HG03135 (cell line): ENCODE measurements around the gene N4BP2.

Source experiments
- ATAC-seq: cut with Tn5 transposase; IDR thresholded peaks from one replicate; pipeline ENCODE4 v1.9.1; 2021; ENCODE audit warnings: mild to moderate bottlenecking, moderate library complexity; ENCODE audit not compliant: unreplicated experiment

Gene N4BP2

GRCh38 chr4:40149960-40150385, 93.3 kb downstream of the N4BP2 start:
- no peak for ATAC-seq

DNA sequence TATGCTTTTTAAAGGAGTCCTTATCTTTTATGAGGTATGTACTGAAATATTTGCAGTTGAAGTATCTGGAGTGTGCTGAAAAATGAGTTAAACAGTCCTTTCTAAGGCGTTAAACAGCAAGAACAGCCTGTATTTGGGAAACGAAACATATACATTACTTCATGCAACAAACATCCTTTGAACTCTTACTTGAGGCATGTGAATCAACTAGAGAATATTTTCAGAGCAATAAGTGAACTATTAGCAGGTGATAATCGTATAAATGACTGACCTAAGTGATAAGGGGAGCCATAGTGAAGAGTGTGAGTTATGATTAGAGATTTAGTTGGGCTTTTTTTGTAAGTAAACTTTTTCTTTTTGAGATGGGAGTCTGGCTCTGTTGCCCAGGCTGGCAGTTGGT, 94.3 kb downstream of the N4BP2 start:
- no peak for ATAC-seq

- no peak for ATAC-seq
Observed at GRCh38 chr4:40152637-40153036, 96.0 kb downstream of the N4BP2 start.

- ATAC-seq, result no peak
Observed at GRCh38 chr4:40157436-40157835, 100.8 kb downstream of the N4BP2 start.

DNA sequence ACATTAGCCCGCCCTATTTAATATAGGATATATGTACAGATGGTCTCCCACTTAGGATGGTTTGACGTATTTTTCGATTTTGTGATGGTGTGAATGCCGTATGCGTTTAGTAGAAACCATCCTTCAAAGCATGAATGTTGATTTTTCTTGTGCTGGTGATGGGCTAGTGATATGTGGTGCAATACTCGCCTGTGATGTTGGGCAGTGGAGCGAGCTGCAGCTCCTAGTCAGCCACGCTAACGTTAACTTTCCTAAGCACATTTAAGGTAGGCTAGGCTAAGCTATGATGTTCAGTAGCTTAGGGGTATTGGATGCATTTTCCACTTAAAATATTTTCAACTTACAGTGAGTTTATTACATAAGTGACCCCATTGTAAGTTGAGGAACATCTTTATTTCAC, 103.6 kb downstream of the N4BP2 start:
- no peak for ATAC-seq

- no peak for ATAC-seq
Observed at GRCh38 chr4:40164459-40164858, 107.8 kb downstream of the N4BP2 start.

DNA sequence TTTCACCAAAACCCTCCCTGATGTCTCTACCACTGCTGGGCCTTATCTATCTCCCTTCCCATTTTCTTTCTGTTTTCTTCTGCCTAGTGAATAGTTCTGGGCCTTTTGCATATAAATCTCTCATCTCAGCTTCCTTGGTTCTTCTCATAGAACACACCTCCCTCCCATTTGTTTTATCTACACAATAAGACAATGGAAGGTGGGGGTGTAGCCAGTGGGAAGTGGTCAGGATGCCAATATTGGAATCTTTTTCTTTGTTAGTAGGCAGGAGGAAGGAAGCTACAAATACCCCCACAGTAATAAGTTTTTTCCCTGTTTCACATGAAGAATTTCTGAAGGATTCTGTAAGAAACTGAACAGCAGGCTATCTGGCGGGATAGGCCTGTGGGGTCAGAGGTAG, 109.3 kb downstream of the N4BP2 start:
- ATAC-seq, result no peak

GRCh38 chr4:40168070-40168469, 111.4 kb downstream of the N4BP2 start:
- ATAC-seq, result no peak

- ATAC-seq, result peak; percentile 57
Observed at GRCh38 chr4:40170588-40170987, 113.9 kb downstream of the N4BP2 start.

DNA sequence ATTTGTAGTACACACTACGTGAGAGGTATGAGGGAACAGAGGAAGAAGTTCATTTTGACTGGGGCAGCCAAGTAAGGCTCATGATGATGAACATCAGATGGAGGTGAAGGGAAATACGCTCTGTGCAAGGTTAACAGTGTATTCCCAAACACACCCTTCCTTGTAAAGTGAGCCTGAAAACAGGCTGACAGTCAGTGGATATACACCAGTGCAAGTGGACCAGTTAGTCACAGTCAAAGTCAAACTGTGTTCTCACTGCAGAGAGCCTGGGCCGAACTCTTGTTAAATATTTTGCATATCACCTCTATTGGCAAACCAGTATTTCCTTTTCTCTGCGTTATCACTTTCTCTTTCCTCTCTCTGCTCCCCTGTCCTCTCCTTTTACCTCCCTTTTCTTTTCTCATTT, 116.8 kb downstream of the N4BP2 start:
- peak; percentile 75 for ATAC-seq

- no peak for ATAC-seq
Observed at GRCh38 chr4:40176602-40177001, 120.0 kb downstream of the N4BP2 start.

DNA sequence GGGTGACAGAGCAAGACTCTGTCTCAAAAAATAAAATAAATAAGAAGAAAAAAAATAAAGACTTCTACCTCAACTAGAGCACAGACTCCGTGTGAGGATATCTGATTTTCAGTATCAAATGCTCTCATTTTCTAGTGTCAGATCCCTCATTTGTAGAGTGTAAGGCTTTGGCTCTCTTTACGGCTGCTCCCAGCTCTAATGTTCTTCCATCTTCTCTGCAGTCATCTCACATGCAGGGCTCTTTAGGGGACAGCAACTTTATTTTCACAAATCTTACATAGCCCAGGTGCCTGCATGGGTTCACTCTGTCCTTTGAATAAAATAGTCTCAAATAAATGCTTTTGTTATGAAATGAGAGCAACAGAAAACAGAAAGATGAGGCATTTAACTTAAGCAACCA, 120.9 kb downstream of the N4BP2 start:
- ATAC-seq, result no peak

DNA sequence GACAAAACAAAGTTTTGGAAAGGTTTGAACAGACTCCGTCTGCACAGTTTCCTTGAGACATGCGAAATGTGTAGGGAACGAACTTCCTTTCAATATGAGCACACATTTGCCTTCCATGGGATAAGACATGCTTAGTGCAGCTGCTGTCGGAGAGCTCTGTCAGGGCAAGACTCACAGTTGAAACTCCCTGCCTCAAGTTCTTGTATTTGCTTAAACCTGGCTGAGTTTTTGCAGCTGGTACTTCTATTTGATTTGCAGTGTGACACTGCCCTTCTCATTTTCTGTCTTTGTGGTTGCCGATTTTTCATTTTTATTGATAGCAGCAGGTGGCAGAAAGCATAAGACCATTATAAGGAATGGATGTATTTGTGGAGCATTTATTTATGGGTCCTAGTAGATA, 122.0 kb downstream of the N4BP2 start:
- ATAC-seq, result no peak

- ATAC-seq, result no peak
Observed at GRCh38 chr4:40179360-40179759, 122.7 kb downstream of the N4BP2 start.

- ATAC-seq, result no peak
Observed at GRCh38 chr4:40180356-40180755, 123.7 kb downstream of the N4BP2 start.

- ATAC-seq, result no peak
Observed at GRCh38 chr4:40182001-40182400, 125.4 kb downstream of the N4BP2 start.

DNA sequence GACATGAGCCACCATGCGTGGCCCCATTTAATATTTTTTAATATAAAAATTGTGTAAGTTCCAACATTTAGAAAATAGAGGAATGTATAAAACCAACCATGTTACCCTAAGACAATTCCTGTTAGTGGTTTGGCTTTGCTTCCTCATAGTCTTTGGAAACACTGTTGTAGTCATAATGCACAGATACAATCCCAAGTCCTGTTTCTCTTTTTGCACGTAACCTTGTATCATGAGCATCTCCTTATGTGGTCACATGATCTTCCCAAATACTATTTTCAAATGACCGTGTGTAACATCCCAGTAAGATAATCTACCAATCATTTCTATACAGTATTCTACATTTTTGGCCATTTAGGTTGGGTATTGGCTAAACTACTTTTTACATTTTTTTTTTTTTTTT, 126.3 kb downstream of the N4BP2 start:
- ATAC-seq, result no peak

GRCh38 chr4:40183615-40184411, 127.2 kb downstream of the N4BP2 start:
- no peak for ATAC-seq

- no peak for ATAC-seq
Observed at GRCh38 chr4:40185830-40186664, 129.4 kb downstream of the N4BP2 start.

DNA sequence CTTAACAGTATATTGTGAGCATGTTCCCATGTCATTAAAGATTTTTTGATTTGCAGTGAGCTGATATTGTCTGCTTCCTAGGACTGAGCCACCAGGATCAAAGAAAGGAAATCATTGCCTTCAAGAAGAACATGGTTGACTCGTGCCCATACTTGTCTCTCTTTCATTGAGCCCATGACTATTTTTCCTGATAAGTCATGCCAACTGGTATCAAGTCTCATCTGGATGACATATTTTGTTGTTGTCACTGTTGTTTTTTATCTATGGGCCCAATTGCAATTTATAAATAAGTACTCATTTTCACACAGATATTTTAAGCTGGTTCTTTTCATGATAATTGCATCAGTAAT, 130.0 kb downstream of the N4BP2 start:
- ATAC-seq, result no peak

GRCh38 chr4:40187386-40187906, 130.8 kb downstream of the N4BP2 start:
- ATAC-seq, result no peak

DNA sequence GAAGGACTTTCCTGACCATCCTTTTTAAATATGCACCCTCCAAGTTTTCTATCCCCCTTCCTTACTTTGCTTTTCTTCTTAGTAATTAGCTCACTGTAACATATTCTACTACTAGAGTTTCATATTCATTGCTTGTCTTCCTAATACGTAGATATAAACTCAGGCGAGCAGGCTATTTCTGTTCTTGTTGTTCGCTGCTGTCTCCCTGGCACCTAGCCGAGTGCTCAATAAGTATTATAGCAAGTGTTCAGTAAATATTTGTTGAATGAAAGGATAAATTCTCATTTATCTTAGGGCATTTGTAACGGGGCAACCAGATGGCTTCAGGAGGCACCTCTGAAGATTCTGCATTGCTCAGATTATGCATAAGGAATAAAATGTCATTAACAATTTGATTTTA, 133.4 kb downstream of the N4BP2 start:
- no peak for ATAC-seq
